Superior temporal gyrus (tissue), 1 donor: ENCODE data around the gene ADGRV1.

Experiments
- DNase-seq: peaks from one replicate; pipeline ENCODE4 v3.0.0-alpha.2; 2016; ENCODE audit errors: extremely low spot score

The ADGRV1 gene

DNA sequence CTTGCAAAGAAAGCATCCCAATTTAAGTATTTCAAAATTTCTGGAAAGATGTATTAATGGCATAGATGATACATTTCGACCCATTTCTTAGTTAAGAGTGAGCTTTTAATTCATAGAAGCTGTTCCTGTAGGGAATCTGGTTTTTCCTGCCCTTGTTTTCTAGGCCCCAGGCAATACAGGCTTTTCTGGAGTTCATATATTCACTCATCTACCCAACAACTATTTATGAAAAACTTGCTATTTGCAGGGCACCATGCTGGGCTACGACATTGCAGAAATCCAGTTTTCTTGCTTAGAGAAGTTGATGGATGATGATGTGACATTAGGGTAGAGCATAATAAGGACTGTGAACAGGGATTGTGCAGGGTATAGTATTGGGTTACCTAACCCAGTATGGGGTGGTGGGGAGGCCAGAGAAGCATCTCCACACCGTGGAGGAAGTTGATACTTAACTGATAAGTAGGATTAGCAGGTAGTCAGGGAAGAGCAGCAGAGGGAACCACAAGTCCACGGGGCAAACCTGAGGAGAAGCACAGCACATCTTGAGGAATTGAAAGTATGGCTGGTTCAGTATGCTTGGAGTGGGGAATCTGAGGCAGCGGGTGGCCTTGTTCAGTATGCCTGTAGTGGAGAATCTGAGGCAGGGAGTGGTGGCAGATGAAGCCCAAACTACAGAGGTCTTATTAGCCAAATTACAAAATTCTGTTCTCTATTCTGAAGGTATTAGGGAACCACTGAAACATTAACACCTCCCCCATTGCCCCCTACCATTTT is 577.1 kb downstream of the ADGRV1 start:
- DNase-seq = no peak

DNA sequence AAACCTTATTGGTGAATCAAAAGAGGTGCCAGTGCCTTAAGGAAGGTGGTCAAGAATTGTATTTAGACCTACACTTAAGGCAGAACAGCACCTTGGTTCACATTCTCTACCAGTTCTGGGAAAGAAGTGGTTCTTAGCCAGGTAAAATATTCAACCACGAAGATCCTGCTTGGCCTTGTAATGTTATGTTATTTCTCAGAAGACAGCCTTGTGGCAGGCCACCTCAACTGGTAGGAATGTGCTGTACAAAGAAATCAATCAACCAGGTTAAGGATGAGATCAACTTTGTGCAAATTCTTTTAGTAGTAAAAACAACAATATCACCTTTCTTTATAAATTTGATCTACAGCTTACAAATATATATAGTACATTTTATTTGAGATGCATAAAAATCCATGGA is 577.7 kb downstream of the ADGRV1 start:
- no peak for DNase-seq

DNA sequence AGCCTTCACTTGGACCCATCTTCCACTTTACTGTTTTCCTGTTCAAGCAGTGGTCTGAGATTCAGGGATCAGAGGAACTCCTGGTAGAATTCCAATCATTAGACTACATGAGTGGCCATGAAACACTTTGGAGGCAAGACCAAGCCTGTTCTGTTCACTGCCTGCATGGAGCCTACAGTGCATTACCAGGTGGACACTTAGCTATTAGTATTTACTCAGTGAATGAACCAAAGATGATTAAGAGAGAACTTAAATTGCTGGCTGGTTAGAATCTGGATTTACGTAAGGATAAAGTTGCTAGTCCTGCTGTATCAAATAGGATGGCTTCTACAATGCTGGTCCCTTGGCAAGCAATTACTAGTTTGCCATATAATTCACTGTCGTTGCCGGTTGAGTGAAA is 579.0 kb downstream of the ADGRV1 start:
- DNase-seq = no peak

DNA sequence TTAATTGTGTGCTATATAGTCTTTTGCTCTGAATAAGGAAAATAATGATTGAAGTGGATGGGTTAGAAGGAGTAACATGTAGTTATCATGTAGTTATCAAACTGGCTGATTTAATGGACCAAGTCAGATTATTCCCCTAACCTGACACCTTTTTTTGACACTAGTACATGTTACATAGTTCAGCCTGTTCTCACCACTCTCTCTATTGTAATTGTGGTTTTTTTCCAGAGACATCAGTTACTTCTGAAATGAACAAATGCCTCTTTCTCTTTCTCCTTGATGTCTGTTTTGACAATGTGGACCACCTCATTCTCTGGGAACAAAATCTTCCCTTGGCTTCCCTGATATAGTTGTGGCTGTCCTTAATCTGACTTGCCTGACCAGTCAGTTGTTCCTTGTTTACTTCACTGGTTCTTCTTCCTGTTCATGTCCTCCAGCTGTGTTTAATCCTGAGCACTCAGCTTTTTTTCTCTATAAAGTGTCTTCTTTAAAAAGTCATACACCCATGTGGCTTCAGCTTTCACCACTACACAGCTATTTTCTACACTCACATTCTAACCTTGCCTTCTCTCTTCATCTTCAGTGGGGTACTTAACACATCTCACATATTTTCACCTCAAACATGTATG is 581.1 kb downstream of the ADGRV1 start:
- DNase-seq = no peak

DNA sequence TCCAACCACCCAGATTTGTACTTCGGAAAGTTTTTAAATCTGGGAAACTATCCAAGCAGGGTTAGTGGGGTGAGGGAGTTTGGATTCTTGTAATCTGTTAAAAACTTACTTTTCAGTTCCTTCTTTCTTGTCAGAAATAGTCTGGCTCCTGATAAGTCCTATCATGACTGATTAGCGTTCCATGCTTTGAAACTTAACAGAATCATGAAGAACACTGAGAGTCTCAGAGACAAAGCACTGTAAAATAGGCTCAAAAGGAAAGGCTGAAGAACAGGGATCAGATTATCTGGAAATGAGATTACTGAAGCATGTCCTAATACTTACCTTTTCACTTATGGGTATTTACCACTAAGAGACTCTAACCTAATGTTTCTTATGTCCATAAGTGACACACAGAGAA is 582.1 kb downstream of the ADGRV1 start:
- DNase-seq = no peak

DNA sequence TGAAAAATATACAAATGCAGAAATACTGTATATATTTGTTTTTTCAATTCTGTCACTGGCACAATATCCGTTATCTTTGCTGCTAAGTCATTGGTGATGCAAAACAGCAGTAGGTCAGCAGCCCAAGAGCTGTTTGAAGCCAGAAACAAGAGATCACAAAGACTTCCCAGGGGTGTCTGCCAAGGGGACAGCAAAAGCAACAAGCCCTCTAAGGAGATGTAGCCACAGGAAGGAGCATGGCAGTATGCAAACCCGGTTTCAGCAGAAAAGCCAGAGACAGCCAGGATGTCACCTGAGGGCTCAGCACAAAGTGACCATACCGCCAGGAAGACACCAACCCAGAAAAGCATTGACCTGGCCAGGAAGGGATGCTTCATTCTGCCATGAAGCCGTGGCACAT is 583.0 kb downstream of the ADGRV1 start:
- DNase-seq = no peak

DNA sequence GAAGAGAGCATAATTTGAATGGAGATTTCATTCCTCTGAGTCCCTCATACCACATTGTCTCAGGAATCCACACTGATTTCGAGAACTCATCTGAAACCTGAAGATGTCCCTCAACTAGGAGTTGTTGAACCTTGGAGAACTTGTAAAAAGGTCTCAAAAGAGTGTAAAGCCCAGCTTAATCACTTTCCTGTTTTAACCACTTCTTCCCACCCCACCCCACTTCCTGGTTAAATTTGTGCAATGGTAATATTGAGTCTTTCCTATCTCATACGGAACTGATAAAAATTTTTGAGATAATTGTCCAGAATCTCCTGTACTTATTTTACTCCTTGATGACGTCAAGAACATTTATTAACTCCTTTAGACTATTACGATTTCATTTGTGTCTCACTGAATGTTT is 583.8 kb downstream of the ADGRV1 start:
- no peak for DNase-seq

DNA sequence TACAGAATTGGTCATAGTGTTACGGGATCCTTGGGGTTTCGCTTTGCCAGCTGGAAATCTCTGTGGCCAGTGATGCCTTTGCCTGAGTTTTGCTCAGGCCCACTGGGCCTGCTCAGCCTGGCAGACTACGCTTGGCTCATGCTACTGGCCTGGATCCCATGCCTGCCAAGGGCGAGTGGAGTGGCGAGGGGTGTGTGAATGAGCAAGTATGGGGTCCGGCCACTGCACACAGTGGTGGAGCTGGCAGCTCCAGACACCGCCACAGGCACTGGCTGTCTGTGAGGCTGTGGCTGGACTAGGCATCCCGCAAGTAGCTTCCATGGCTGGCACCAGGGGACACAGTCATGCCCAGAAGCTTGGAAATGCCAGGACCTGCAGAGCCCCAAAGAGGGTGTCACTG is 584.2 kb downstream of the ADGRV1 start:
- DNase-seq = no peak

DNA sequence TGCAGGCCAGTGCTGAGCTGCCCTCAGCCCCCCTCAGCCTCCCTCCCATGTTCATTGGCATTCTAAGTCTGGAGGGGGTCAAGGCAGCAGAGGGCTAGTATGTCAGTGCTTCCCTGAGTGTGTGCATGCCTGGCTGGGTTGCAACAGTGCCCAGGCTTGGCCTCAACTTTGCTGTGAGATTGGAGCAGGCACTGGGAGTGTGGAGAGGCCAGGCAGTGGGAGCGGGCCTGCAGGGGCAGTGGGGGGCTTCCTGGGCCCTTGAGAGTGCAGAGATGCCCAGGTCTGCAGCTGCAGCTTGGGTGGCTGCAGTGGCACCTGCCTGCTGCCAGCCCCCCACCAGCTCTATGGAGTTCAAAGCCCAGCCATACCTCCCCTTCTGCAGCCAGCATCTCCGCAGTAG is 585.2 kb downstream of the ADGRV1 start:
- DNase-seq = no peak

DNA sequence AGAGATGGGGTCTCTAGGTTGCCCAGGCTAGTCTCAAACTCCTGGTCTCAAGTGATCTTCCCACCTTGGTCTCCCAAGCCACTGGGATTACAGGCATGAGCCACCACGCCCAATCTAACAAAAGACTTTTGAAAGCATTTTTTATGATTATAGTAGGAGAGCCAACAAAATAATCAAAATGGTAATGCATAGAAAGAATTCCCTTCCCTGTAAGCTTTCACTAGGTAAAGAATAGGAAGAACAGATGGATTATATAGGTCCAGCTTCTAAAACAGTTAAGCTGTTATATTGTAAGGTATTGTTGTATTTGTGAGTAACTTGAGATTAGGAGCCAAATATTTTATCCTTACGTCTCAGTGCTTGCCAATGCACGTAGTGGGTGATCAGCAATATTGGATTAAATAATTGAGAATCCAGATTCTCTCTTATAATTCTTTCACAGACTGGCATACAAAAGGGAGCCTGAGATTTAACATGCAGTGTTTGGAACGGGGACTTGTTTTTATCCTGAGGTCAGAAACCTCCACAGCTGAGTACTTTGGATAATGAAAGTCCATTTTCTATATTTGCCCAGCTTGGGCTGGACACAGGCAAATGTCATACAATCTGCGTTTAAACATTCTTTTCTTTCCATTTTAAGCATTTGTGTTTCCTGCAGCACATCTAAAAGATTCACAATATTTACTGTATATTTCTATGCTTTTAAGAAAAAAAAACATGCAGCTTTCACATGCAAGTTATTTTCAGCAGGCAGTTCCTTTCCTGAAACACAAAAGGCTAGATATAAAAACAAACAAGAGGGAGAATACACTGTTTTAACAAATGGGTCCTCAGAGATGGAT is 586.1 kb downstream of the ADGRV1 start:
- no peak for DNase-seq

DNA sequence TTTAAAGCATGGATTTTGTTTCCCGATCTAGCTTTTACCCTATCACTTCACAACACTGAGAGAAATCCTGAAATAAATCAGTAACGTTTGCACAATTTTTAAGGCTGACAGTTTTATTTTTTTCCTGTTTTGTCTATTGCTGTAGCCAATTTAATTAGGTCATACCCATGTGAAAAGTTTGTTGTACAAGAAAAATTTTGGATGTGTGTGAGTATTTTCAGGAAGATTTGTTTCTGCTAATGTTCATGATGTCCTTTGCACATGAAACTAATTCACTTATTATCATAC is 586.7 kb downstream of the ADGRV1 start:
- no peak for DNase-seq

DNA sequence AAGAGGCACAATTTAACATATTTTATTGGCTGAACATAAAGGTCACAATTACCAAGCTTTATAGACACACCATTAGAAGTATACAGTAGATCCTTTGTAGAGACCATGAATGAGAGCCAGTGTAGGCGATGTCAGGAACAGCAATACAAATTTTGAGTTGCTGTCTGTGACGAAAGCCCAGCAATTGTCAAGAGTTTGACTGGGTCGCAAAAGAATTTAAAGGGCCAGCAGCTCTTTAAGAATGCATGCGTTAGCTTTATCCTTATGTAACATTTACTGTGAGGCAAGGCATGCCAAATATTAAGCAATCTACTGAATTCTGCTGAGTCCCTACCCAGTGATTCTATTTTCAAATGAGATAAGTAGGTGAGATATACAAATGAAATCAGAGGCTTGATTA is 587.6 kb downstream of the ADGRV1 start:
- no peak for DNase-seq

DNA sequence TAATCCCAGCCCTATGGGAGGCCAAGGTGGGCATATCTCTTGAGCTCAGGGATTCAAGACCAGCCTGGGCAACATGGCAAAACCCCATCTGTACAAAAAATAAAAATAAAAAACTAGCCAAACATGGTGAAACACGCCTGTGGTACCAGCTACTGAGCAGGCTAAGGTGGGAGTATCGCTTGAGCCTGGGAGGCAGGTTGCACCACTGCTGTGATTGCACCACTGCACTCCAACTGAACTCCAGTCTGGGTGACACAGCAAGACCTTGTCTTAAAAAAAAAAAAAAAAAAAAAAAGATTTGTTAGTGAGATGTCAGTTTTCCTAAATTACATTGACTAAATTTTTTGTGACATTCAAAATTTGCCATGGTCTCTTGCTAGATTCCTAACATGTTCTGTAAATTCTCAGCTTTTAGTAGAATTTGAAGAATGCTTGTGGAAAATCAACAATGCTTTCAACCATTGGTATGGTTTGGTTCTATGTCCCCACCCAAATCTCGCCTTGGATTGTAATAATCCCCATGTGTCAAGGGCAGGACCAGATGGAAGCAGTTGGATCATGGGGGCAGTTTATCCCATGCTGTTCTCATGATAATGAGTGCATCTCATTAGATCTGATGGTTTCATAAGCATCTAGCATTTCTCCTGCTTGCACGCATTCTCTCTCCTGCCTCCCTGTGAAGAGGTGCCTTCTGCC is 588.5 kb downstream of the ADGRV1 start:
- DNase-seq = no peak

DNA sequence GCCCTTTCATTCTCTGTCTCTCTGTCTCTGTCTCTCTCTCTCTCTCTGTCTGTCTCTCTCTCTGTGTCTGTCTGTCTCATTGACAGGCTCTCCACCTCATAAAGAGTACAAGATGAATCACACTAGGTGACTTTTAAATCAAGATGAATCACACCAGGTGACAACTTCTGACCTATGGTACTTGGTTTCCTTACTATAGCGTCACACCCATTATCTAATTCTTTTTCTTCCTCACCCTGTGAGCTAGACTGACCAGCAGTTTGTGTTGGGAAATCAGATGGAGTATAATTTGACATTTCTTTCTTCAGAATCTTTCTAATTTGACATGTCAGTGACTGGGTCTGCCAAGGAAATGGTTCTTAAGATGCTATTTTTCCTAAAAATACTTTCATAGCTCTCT is 591.6 kb downstream of the ADGRV1 start:
- DNase-seq = no peak

DNA sequence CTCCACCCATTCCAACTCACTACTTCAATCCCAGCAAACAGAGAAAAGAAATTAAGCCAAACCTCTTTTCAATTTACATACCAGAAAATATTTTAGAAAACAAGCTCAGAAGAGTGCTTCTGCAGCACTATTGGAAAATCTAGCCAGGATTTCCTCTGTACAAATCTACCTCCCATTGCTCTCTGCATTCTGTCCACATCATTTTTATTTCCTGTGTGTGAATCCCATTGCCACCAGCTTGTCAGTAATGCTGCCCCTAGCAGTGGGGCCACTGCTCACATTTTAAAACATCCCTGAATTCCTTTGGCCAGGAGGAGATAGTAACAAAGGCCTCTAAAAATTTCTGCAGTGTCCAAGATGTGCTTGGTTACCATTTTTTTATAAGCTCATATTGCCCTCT is 592.0 kb downstream of the ADGRV1 start:
- DNase-seq = no peak

DNA sequence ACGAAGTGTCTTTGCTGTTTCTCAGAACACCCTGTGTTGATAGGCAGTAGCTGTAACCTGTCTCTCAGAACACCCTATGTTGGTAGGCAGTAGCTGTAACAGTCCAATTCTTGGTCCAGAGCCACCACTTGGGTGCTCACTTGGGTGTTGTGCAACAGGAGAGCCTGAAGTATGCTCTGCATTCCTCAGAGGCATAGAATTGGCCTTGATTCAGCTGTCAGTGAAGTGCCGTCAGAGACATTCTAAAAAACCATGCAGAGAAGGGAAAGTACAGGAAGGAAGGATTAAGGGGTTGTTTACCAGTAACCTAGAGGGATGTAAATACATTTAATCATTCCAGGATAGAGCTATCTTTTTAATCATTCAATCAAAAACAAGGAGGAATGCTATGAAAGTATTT is 593.4 kb downstream of the ADGRV1 start:
- DNase-seq = no peak

DNA sequence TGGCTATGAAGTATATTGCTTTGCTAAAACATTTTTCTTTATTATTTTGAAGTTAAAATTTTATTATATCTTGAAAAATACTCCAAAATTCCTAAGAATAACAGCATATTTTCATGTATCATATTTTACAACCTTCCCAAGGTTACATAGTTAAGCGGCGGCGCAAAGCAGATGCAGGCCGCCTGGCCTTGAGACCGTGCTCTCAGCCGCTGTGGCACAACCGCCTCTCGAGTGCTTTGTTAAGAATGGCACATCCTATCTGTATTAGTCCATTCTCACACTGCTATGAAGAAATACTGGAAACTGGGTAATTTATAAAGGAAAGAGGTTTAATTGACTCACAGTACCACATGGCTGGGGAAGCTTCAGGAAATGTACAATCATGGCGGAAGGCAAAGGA is 595.7 kb downstream of the ADGRV1 start:
- no peak for DNase-seq

DNA sequence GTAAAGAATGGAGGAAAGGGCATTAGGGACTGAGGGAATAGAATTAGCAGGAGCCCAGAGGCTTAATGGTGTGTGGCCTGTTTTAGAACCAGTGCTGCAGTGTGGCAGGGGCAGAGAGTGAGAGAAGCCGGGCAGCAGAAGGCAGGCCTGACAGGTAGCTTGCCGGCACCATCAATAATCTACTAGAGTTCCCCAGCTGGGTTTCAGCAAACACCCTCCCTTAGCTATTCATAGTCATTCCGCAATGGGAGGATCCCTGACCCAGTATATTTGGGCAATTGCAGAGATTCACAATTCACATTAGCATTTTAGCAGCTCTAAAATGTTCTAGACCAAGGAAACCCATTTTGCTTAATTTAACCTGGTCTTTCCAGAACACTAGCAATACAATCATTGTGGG is 596.7 kb downstream of the ADGRV1 start:
- DNase-seq = no peak

DNA sequence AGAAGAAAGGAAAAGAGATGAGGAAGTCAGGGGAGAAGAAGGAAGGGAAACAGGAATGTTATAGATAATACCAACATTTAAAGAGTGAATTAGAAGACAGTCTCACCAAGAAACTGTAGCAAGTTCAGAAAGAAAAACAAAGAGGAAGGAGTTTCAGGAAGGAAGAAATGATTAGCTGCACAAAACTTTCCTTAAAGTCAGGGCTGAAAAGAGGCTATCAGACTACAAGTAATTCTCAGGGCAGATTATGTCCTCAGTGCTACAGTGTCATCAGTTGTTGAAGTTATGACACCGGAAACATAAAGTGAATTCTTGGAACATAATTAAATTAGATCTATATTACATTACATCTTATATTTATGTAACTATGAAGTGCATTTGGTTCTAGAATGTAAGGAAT is 597.6 kb downstream of the ADGRV1 start:
- DNase-seq = no peak

DNA sequence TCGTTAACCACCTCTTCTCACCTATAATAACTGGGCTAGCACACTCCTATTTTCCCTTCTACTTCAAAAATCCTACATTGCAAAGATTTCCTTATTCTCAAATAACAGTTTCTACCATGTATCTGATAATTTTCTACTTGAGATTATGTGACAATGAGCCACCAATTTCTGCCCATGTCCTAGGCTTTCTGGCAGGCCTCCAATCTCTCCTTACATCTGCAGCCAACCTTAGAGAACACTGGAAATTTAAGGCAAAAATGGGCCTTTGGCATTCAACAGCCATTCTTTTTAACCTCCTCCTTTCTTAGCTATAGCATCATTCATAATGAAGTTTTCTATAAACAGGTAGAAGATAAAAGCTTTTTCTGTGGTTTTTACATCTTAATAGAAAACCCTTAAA is 599.4 kb downstream of the ADGRV1 start:
- no peak for DNase-seq

DNA sequence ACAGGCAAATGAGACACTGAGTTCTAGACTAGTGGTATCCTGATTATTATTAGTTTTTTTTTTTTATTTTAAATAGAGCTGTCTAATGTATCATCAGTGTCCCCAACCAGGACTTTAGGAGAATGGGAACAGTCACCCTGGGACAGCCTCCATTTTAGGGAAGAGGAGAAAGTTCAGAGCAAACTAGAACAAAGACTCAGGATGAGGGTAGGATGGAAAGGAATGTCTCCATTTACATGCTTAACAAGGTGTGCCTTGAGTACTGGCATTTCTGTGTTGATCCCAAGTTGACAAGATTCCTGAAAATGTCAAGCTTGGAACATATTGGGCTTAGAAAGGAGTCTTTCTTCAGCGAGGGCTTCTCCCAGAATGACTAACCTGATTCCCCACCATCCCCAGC is 601.0 kb downstream of the ADGRV1 start:
- DNase-seq = no peak

DNA sequence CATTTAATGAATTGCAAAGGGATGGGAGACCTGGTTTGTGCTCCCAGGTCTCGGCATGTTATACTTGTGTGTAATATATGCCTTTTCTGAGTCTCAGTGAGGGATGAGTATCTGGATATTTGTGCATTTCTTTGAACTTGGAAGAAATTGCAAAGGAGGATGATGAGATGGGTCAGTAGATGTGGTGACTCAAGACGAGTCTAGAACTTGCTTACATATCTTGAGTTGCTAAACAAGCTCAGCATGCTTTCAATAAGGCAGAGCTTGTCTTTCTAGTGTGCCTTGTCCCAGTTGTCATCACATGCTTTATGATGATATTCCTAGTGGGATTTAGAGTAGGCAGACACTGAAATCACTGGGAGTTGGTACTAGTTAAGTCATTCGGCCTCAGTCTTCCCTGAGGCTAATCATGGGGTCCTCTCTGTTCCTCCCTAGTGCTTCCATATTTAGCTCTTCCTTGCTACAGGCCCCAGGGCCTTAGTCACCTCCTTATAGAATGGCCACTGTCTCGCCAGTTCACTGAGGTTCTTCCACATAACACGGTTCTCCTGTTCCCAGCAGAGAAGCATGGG is 602.2 kb downstream of the ADGRV1 start:
- DNase-seq = no peak
